ENCODE measurements around the gene TMEM259. TPM values are rescaled to one million over a fixed set of nuclear protein-coding genes. Genes with fewer than 3 reads are reported as not detected.

TMEM259 gene
- total and polyA plus RNA-seq, 2 of the 13 experiments (the other 11 are each of a cell fraction or from before 2014, with no cell fraction given), result 64.7 to 164 TPM

DNA sequence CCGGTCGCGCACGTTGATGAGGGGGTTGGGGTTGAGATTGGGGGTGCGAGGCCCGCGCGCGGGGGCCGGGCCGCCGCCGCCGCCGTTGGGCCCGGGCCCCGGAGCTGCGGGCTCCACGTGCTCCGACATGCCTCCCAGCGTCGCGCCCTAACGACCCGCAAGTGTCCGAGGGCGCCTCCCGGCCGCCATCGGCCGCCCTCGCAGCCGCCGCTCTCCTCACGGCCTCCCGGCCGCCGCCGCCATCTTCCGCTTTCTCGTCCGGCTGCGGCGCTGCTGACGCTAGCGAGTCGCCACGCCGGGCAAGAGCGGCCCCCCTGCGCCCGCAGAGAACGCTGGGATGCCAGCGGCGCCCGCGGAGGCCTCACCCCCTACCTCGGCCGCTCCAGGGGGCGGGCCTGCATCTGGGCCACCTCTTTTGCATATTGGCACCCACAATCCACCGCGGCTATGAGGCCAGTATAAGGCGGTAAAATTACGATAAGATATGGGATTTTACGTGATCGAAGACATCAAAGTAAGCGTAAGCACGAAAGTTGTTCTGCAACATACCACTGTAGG, at the start of gene TMEM259 (continued):
- TF ChIP-seq ZNF33A (CRISPR knock-in tag; IDR thresholded peaks at IDR 0.05; ENCODE audit: borderline replicate concordance), result no peak
- TF ChIP-seq ZFP36L1 (CRISPR knock-in tag; IDR thresholded peaks at IDR 0.05), result no peak
- TF ChIP-seq POLR2A (IDR thresholded peaks at IDR 0.05; ENCODE audit: insufficient read depth in 1 of 2, low read depth in 2 of 2, low read length in 2 of 2), result peak in 1 of 2 experiments; percentile 71; a peak in 3 of 4 replicates
- TF ChIP-seq BCL3 (CRISPR knock-in tag; IDR thresholded peaks at IDR 0.05), result no peak
- no peak for TF ChIP-seq ZNF138 (CRISPR knock-in tag; IDR thresholded peaks at IDR 0.05; ENCODE audit: low read depth)
- peak; percentile 84 for TF ChIP-seq ZFY (CRISPR knock-in tag; IDR thresholded peaks at IDR 0.05)
- peak; percentile 22; the same call in 1 of the 2 replicates for TF ChIP-seq ARNT2 (CRISPR knock-in tag; IDR thresholded peaks at IDR 0.05; ENCODE audit: low read depth)
- no peak for TF ChIP-seq ZNF644 (CRISPR knock-in tag; IDR thresholded peaks at IDR 0.05; ENCODE audit: low read depth)
- TF ChIP-seq TBX2 (CRISPR knock-in tag; IDR thresholded peaks at IDR 0.05; ENCODE audit: borderline replicate concordance), result no peak
- TF ChIP-seq CBX5 (CRISPR knock-in tag; IDR thresholded peaks at IDR 0.05; ENCODE audit: borderline replicate concordance), result no peak
- TF ChIP-seq TBL1XR1 (IDR thresholded peaks at IDR 0.05; ENCODE audit: borderline replicate concordance, low read length, partially characterized antibody), result peak; percentile 57
- peak; percentile 46; the same call in 1 of the 2 replicates for TF ChIP-seq ISL2 (CRISPR knock-in tag; IDR thresholded peaks at IDR 0.05)
- TF ChIP-seq NR3C1 (CRISPR knock-in tag; IDR thresholded peaks at IDR 0.05), result no peak
- TF ChIP-seq YY1 (IDR thresholded peaks at IDR 0.05; ENCODE audit: insufficient read depth, insufficient replicate concordance, low read depth, low read length), result peak; percentile 97
- no peak for TF ChIP-seq ZNF451 (CRISPR knock-in tag; IDR thresholded peaks at IDR 0.05)
- TF ChIP-seq HMG20B (CRISPR knock-in tag; conservative IDR thresholded peaks at IDR 0.05), result no peak
- TF ChIP-seq SP1 (IDR thresholded peaks at IDR 0.05), result no peak
- TF ChIP-seq SP1 (CRISPR knock-in tag; IDR thresholded peaks at IDR 0.05), result peak; percentile 48; the same call in 1 of the 2 replicates
- peak; percentile 65; the same call in 1 of the 2 replicates for TF ChIP-seq YEATS4 (CRISPR knock-in tag; IDR thresholded peaks at IDR 0.05; ENCODE audit: borderline replicate concordance)
- TF ChIP-seq ZSCAN21 (CRISPR knock-in tag; IDR thresholded peaks at IDR 0.05; ENCODE audit: borderline replicate concordance), result peak; percentile 63; the same call in 1 of the 2 replicates
- peak; percentile 73 for TF ChIP-seq CBFB (CRISPR knock-in tag; IDR thresholded peaks at IDR 0.05)
- TF ChIP-seq ZNF740 (CRISPR knock-in tag; IDR thresholded peaks at IDR 0.05), result 0 out of 2 replicates have a peak, but pooled peaks have one; percentile 35
- TF ChIP-seq ZNF496 (CRISPR knock-in tag; IDR thresholded peaks at IDR 0.05; ENCODE audit: insufficient replicate concordance), result no peak
- no peak for TF ChIP-seq RARA (CRISPR knock-in tag; IDR thresholded peaks at IDR 0.05)
- TF ChIP-seq, protein P1, sequence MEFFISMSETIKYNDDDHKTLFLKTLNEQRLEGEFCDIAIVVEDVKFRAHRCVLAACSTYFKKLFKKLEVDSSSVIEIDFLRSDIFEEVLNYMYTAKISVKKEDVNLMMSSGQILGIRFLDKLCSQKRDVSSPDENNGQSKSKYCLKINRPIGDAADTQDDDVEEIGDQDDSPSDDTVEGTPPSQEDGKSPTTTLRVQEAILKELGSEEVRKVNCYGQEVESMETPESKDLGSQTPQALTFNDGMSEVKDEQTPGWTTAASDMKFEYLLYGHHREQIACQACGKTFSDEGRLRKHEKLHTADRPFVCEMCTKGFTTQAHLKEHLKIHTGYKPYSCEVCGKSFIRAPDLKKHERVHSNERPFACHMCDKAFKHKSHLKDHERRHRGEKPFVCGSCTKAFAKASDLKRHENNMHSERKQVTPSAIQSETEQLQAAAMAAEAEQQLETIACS (CRISPR knock-in tag; IDR thresholded peaks at IDR 0.05), result no peak

All from HepG2 (cell line).